ENCODE data around the gene NADK2. TPM values are rescaled to one million over a fixed set of nuclear protein-coding genes. Genes with fewer than 3 reads are reported as not detected.
A peak's percentile ranks its signal among the peaks of the same experiment; 100 is the strongest.

NADK2 gene
- total RNA-seq, 2 donors from 2014 or later: 28.6 to 31.3 TPM

DNA sequence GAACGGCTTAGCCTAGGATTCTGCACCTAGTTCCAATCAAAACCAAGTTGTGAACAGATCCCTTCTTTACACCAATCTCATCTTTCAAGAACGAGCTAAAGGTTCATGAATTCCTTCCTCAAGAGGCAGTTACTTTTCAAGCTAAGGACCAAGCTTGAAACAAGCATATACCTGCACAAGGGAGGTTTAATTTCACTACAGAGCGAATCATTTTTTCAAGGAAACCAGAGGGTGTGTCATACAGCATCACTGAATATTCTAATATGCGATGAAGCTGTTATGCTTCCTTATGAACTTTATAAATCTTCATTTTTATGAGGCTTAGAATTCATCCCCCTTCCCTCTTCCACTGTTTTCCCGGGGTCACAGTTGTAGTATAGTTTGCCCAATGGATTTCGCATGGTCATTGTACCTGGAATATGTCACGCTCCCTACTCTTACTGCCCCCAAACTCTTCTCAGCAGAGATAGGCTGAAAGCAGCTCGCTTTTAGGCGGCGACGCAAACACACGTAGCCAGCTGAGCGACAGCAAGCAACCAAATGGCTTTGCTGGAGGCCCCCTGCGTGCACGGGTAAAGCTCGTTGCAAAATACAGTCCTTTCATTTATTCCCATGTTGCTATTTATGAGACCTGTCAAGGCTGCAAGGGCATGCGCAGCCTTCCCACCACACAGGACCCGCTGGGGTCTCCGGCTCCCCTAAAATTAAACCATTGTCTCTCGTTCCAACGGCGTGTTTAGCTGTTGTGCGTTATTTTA lies 90.9 kb downstream of the NADK2 start:
- Histone ChIP-seq H3K9me3 (no peaks in the 10 kb centered on the region), H3K4me1 (peaks cover 5% of the 10 kb centered on the region), H3K4me3 (peak overlapping the region; percentile 98), H3K27ac (peak overlapping the region; percentile 86), H3K9ac (ENCODE audit: low read depth in 2 of 2, low read length in 2 of 2) (peak overlapping the region; percentile 60 to 85), H3K27me3 (no peaks in the 10 kb centered on the region), H3K36me3 (no peaks in the 10 kb centered on the region)
- intact Hi-C loops (cut with DNase I): loop anchor here (5.0 kb wide), 1 partner anchor 91 kb away; the partner anchor contains the start of gene NADK2
- no peak for TF ChIP-seq CTCF (IDR thresholded peaks at IDR 0.05)
- DNase-seq: peak; percentile 44

- H3K27me3 ChIP-seq: no peaks in the 10 kb centered on the region
- peaks cover 5% of the 10 kb centered on the region for H3K4me1 ChIP-seq
- no peak for TF ChIP-seq CTCF (IDR thresholded peaks at IDR 0.05)
- H3K9ac ChIP-seq (ENCODE audit: low read depth in 2 of 2, low read length in 2 of 2): no peak overlapping the region
- no peaks in the 10 kb centered on the region for H3K36me3 ChIP-seq
- intact Hi-C loops (cut with DNase I): no loop called here
- no peaks in the 10 kb centered on the region for H3K9me3 ChIP-seq
- H3K27ac ChIP-seq: no peak overlapping the region
- DNase-seq: no peak
- H3K4me3 ChIP-seq: no peak overlapping the region
Observed at GRCh38 chr5:36147681-36148080, 94.0 kb downstream of the NADK2 start.

DNA sequence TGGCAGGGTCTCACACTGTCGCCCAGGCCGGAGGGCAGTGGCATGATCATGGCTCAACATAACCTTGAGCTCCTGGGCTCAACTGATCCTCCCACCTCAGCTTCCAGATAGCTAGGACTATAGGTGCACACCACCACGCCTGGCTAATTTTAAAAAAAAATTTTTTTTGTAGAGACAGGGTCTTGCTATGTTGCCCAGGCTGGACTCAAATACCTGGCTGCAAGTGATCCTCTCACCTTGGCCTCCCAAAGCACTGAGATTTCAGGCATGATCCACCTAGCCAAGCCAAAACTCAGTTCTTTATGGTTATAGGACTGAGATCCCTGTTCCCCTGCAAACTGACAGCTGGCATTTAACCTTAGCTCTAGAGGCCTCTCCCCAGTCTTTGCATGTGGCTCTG lies 95.3 kb downstream of the NADK2 start:
- Histone ChIP-seq H3K27me3 (no peaks in the 10 kb centered on the region), H3K9me3 (no peaks in the 10 kb centered on the region), H3K4me3 (no peak overlapping the region), H3K9ac (ENCODE audit: low read depth in 2 of 2, low read length in 2 of 2) (no peak overlapping the region), H3K4me1 (peaks cover 5% of the 10 kb centered on the region), H3K27ac (no peak overlapping the region), H3K36me3 (no peaks in the 10 kb centered on the region)
- DNase-seq: no peak
- intact Hi-C loops (cut with DNase I): no loop called here
- TF ChIP-seq CTCF (IDR thresholded peaks at IDR 0.05): no peak

DNA sequence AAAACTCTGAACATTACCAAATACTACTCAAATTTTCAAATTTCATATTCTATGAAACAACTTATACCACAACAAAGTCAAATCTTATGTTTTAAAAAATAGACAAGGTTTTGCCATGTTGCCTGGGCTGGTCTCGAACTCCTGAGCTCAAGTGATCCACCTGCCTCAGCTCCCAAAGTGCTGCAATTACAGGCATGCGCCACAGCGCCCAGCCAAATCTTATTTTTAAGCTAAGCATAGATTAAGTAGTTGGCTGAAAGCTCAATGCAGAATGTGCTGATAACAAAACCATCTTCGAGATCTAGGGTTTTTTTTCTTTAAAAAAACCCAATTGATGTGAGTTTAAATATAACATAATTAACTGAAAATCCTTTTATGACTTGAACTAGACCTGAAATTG lies 96.4 kb downstream of the NADK2 start:
- Histone ChIP-seq H3K9me3 (no peaks in the 10 kb centered on the region), H3K4me1 (no peaks in the 10 kb centered on the region), H3K27ac (no peak overlapping the region), H3K27me3 (no peaks in the 10 kb centered on the region), H3K4me3 (no peak overlapping the region), H3K9ac (ENCODE audit: low read depth in 2 of 2, low read length in 2 of 2) (no peak overlapping the region), H3K36me3 (no peaks in the 10 kb centered on the region)
- TF ChIP-seq CTCF (IDR thresholded peaks at IDR 0.05): no peak
- no peak for DNase-seq
- intact Hi-C loops (cut with DNase I): no loop called here

Small RNAs within 50 kb of the gene (microRNA-seq; reads per million reads assigned to microRNA genes)
- not detected for gene MIR580

Other genes with a start within 250 kb of the NADK2 start
- gene UGT3A2, start 175.0 kb downstream of the NADK2 start, total RNA-seq: not detected
- 10 to 100 TPM; 12.7 to 17.5 TPM for gene LMBRD2, start 90.0 kb downstream of the NADK2 start, total RNA-seq
- 10 to 100 TPM; 20.2 to 54.6 TPM for gene SKP2, start 89.8 kb downstream of the NADK2 start, total RNA-seq
- gene RANBP3L, start 60.0 kb upstream of the NADK2 start, total RNA-seq: under 1 TPM in 1 of 2 donors, not detected in 1; 0.19 TPM